A549 (cell line): ENCODE data around the gene COPZ2. TPM values are rescaled to one million over a fixed set of nuclear protein-coding genes. Genes with fewer than 3 reads are reported as not detected.

Source experiments
- ATAC-seq, 2 experiments: fragments of 200-7000 bp in 1 of 2; fragments of >200 bp in 1 of 2; cut with Nextera tagmentation in 1 of 2; cut with Tn5 transposase in 1 of 2; 3 replicates each; pipeline versions ENCODE4 v1.8.0 to v1.9.1; 2018 to 2020; ENCODE audit warnings: mild to moderate bottlenecking in 1 of 2, moderate library complexity in 1 of 2
- CTCF ChIA-PET: fragments of 300-600 bp; sonication (Branson Sonifier 250); formaldehyde crosslinking; extraction: SDS; loops from one replicate; lab custom pipeline; 2021; ENCODE audit warnings: antibody characterized with exemption, inconsistent platforms; lab: Yijun Ruan, JAX
- POLR2A ChIA-PET: fragments of 350-600 bp; formaldehyde crosslinking; extraction: SDS; loops from one replicate; lab custom pipeline; 2021; ENCODE audit warnings: antibody characterized with exemption, inconsistent platforms; lab: Yijun Ruan, JAX
- DNase-seq, 2 experiments: peaks; one replicate each; pipeline versions ENCODE4 v3.0.0 to v3.0.0-alpha.2; 2011 to 2016; ENCODE audit warnings: low read depth in 1 of 2, low spot score in 1 of 2
- FAIRE-seq: peaks from 2 replicates; lab custom pipeline; 2011; peaks lifted over from hg19 to GRCh38; lab: Jason Lieb, UNC
- H3K27ac ChIP-seq, 2 experiments: fragments of >200 bp; sonication (Bioruptor Twin); formaldehyde crosslinking; 3 replicates each; pipeline ENCODE4 v1.5.1; 2016 to 2017
- H3K4me1 ChIP-seq: fragments of >200 bp; sonication (Bioruptor Twin); formaldehyde crosslinking; 3 replicates; pipeline ENCODE4 v1.6.1; 2016
- H3K4me2 ChIP-seq: fragments of >200 bp; sonication (Bioruptor Twin); formaldehyde crosslinking; 3 replicates; pipeline ENCODE4 v1.6.1; 2016
- H3K4me3 ChIP-seq: fragments of >200 bp; sonication (Bioruptor Twin); formaldehyde crosslinking; 3 replicates; pipeline ENCODE4 v1.5.1; 2016
- H3K9me3 ChIP-seq: fragments of >200 bp; sonication (Bioruptor Twin); formaldehyde crosslinking; 3 replicates; pipeline ENCODE4 v1.6.1; 2016
- CBX2 ChIP-seq: fragments of 200-600 bp; sonication (generic); IDR thresholded peaks from 2 replicates; pipeline ENCODE4 v1.6.1; 2016; ENCODE audit warnings: low read depth, mild to moderate bottlenecking, borderline replicate concordance
- CBX8 ChIP-seq: fragments of 200-600 bp; sonication (generic); IDR thresholded peaks from 2 replicates; pipeline ENCODE4 v1.6.1; 2016
- CHD2 ChIP-seq: fragments of 150-350 bp; IDR thresholded peaks from 2 replicates; pipeline ENCODE4 v1.6.1; 2014; ENCODE audit warnings: low read length; ENCODE audit not compliant: partially characterized antibody
- EHF ChIP-seq: fragments of 250-450 bp; sonication (Bioruptor Pico); IDR thresholded peaks from 2 replicates; pipeline ENCODE4 v1.5.0; 2020; ENCODE audit warnings: mild to moderate bottlenecking
- EHMT2 ChIP-seq: fragments of 200-600 bp; sonication (generic); IDR thresholded peaks from 2 replicates; pipeline ENCODE4 v1.6.1; 2016; ENCODE audit warnings: antibody characterized with exemption, low read depth, mild to moderate bottlenecking, moderate library complexity
- EP300 ChIP-seq, 2 experiments: fragments of >200 bp; sonication (Bioruptor Twin); formaldehyde crosslinking; IDR thresholded peaks; 2 replicates in 1 of 2; 3 replicates in 1 of 2; pipeline ENCODE4 v1.6.1; 2016 to 2017
- FOSL2 ChIP-seq, 2 experiments: fragments of 450-650 bp in 1 of 2; fragments of >200 bp in 1 of 2; sonication (Bioruptor Twin) in 1 of 2; formaldehyde crosslinking; IDR thresholded peaks; 2 replicates each; pipeline versions ENCODE4 v1.5.0 to v1.6.1; 2016 to 2020; ENCODE audit warnings: mild to moderate bottlenecking in 1 of 2, moderate library complexity in 1 of 2
- HDAC2 ChIP-seq: fragments of 200-600 bp; sonication (generic); IDR thresholded peaks from 2 replicates; pipeline ENCODE4 v1.6.1; 2016
- HES2 ChIP-seq: fragments of >200 bp; sonication (Bioruptor Twin); formaldehyde crosslinking; IDR thresholded peaks from 2 replicates; pipeline ENCODE4 v1.6.1; 2016
- HEYL ChIP-seq: fragments of 250-450 bp; sonication (Bioruptor Pico); IDR thresholded peaks from 2 replicates; pipeline ENCODE4 v1.8.0; 2021; ENCODE audit warnings: mild to moderate bottlenecking, moderate library complexity
- JUN ChIP-seq, 2 experiments: fragments of >200 bp; sonication (Bioruptor Twin); formaldehyde crosslinking; IDR thresholded peaks; 2 replicates in 1 of 2; 3 replicates in 1 of 2; pipeline ENCODE4 v1.6.1; 2016 to 2017
- MAFK ChIP-seq: fragments of 450-650 bp; IDR thresholded peaks from 2 replicates; pipeline ENCODE4 v1.6.1; 2014; ENCODE audit not compliant: partially characterized antibody
- MAX ChIP-seq: IDR thresholded peaks from 2 replicates; pipeline ENCODE4 v1.6.1; 2012
- MAZ ChIP-seq: fragments of 150-350 bp; IDR thresholded peaks from 2 replicates; pipeline ENCODE4 v1.6.1; 2014; ENCODE audit warnings: antibody characterized with exemption, low read depth, low read length, borderline replicate concordance
- NFE2L2 ChIP-seq: fragments of 150-350 bp; conservative IDR thresholded peaks from 2 replicates; pipeline ENCODE4 v1.6.1; 2014; ENCODE audit warnings: low read length
- NPAS2 ChIP-seq: fragments of 250-450 bp; sonication (Bioruptor Pico); IDR thresholded peaks from 2 replicates; pipeline ENCODE4 v1.8.0; 2022; ENCODE audit warnings: mild to moderate bottlenecking, moderate library complexity, borderline replicate concordance
- RAD21 ChIP-seq, 2 experiments: fragments of >200 bp in 1 of 2; sonication (Bioruptor Twin) in 1 of 2; formaldehyde crosslinking in 1 of 2; IDR thresholded peaks in 1 of 2; conservative IDR thresholded peaks in 1 of 2; 2 replicates in 1 of 2; 3 replicates in 1 of 2; pipeline ENCODE4 v1.6.1; 2012 to 2018; ENCODE audit warnings: inconsistent platforms in 1 of 2
- RARB ChIP-seq: fragments of 250-450 bp; sonication (Bioruptor Pico); IDR thresholded peaks from 2 replicates; pipeline ENCODE4 v1.8.0; 2021; ENCODE audit warnings: mild to moderate bottlenecking, moderate library complexity
- RCOR1 ChIP-seq: fragments of 150-350 bp; IDR thresholded peaks from 2 replicates; pipeline ENCODE4 v1.6.1; 2014; ENCODE audit warnings: antibody characterized with exemption, low read length, low read depth
- REST ChIP-seq: fragments of 200-600 bp; sonication (generic); IDR thresholded peaks from 2 replicates; pipeline ENCODE4 v1.6.1; 2016; ENCODE audit warnings: antibody characterized with exemption, mild to moderate bottlenecking, moderate library complexity
- SREBF2 ChIP-seq: fragments of 450-650 bp; IDR thresholded peaks from 2 replicates; pipeline ENCODE4 v1.6.1; 2014; ENCODE audit warnings: mild to moderate bottlenecking, moderate library complexity
- TFCP2L1 ChIP-seq: fragments of 250-450 bp; sonication (Bioruptor Pico); IDR thresholded peaks from 2 replicates; pipeline ENCODE4 v1.5.0; 2021; ENCODE audit warnings: mild to moderate bottlenecking
- ZSCAN20 ChIP-seq: fragments of 250-450 bp; sonication (Bioruptor Pico); IDR thresholded peaks from 2 replicates; pipeline ENCODE4 v1.8.0; 2022; ENCODE audit warnings: mild to moderate bottlenecking, moderate library complexity
- WGBS: methylation state at CpG from one replicate; pipeline ENCODE4 v1.1.6; 2017; ENCODE audit errors: missing lambda C conversion rate; 5-methylcytosine and 5-hydroxymethylcytosine counted together
- polyA plus RNA-seq, 4 experiments: library from polyadenylated mRNA; depleted of rRNA in 3 of 4; stranded (reverse); fragments of >200 nt; fragmentation: RNase III in 1 of 4; extraction: RNeasy Plus Mini Kit Qiagen cat#74134 plus additional on column Dnase treatment in 1 of 4; gene quantifications; 2 replicates in 3 of 4; 3 replicates in 1 of 4; pipeline ENCODE4 v1.2.3, GENCODE V29; 2011 to 2017
- TF ChIP-seq, protein P1 (sequence below): IDR thresholded peaks from 2 replicates; pipeline ENCODE4 v1.6.1; 2012; ENCODE audit warnings: low read depth, borderline replicate concordance
- TF ChIP-seq, protein P2 (sequence below): fragments of >200 bp; sonication (Bioruptor Twin); formaldehyde crosslinking; IDR thresholded peaks from 3 replicates; pipeline ENCODE4 v1.6.1; 2016
- TF ChIP-seq, protein P3 (sequence below): fragments of 150-350 bp; IDR thresholded peaks from 2 replicates; pipeline ENCODE4 v1.6.1; 2014; ENCODE audit warnings: low read depth, mild to moderate bottlenecking, low read length
- TF ChIP-seq, protein P4 (sequence below): IDR thresholded peaks from 2 replicates; pipeline ENCODE4 v1.6.1; 2012
- TF ChIP-seq, protein P5 (sequence below): fragments of >200 bp; sonication (Bioruptor Twin); formaldehyde crosslinking; IDR thresholded peaks from 3 replicates; pipeline ENCODE4 v1.5.1; 2016

Gene COPZ2
- polyA plus RNA-seq, 2 of the 4 experiments (the other 2 are of a cell fraction): 10.6 to 19.3 TPM

DNA sequence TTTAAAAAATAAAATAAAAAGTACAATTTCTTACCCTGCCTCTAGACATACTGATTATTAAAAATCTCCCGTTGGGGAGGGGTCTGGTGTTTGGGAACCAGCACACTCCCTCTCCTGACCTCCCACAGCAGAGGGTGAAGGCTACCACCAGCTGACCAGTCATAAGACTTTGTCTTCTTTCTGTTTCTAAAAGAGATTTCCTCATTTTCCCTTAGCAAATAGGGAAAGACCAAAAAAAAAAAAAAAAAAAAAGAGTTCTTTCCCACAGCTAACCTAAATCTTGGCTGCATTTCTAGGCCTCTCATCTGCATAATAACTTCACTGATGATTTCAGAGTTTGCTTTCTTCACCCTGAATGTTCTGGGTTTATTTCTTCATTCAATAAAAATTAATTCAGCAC lies 36.4 kb downstream of the COPZ2 start:
- Histone ChIP-seq H3K4me3 (no peak overlapping the region), H3K4me1 (peaks cover 16% of the 10 kb centered on the region), H3K4me2 (no peak overlapping the region), H3K9me3 (no peaks in the 10 kb centered on the region), H3K27ac (no peak overlapping the region)
- CTCF ChIA-PET: interaction anchor here (1.3 to 15.9 kb wide), 6 partner anchors 15 to 164 kb away, joined by 3 to 174 read pairs (median 44); partner anchors contain the start of gene CDK5RAP3
- DNase-seq (no peak), FAIRE-seq (no peak), ATAC-seq (no peak)
- POLR2A ChIA-PET: no interaction called here
- TF ChIP-seq HEYL (CRISPR knock-in tag): no peak
- no peak for TF ChIP-seq ZSCAN20 (CRISPR knock-in tag)
- TF ChIP-seq EP300 (IDR thresholded peaks at IDR 0.05): no peak
- TF ChIP-seq RCOR1: no peak
- TF ChIP-seq, protein P1, sequence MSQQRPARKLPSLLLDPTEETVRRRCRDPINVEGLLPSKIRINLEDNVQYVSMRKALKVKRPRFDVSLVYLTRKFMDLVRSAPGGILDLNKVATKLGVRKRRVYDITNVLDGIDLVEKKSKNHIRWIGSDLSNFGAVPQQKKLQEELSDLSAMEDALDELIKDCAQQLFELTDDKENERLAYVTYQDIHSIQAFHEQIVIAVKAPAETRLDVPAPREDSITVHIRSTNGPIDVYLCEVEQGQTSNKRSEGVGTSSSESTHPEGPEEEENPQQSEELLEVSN: no peak
- TF ChIP-seq, protein P2, sequence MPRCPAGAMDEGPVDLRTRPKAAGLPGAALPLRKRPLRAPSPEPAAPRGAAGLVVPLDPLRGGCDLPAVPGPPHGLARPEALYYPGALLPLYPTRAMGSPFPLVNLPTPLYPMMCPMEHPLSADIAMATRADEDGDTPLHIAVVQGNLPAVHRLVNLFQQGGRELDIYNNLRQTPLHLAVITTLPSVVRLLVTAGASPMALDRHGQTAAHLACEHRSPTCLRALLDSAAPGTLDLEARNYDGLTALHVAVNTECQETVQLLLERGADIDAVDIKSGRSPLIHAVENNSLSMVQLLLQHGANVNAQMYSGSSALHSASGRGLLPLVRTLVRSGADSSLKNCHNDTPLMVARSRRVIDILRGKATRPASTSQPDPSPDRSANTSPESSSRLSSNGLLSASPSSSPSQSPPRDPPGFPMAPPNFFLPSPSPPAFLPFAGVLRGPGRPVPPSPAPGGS: no peak
- no peak for TF ChIP-seq NPAS2 (CRISPR knock-in tag)
- no peak for TF ChIP-seq TFCP2L1 (CRISPR knock-in tag)
- no peak for TF ChIP-seq MAZ
- TF ChIP-seq RARB: no peak
- TF ChIP-seq SREBF2: no peak
- TF ChIP-seq NFE2L2: no peak
- TF ChIP-seq CBX2: no peak
- TF ChIP-seq HDAC2: no peak
- TF ChIP-seq HES2: no peak
- TF ChIP-seq JUN (IDR thresholded peaks at IDR 0.05): no peak
- no peak for TF ChIP-seq CBX8
- WGBS: 90% methylated on average over 1 of the region's 1 CpG

GRCh38 chr17:47999582-47999981 lies 38.0 kb downstream of the COPZ2 start:
- Histone ChIP-seq H3K4me3 (no peak overlapping the region), H3K4me2 (no peak overlapping the region), H3K27ac (no peak overlapping the region), H3K4me1 (peaks cover 16% of the 10 kb centered on the region), H3K9me3 (no peaks in the 10 kb centered on the region)
- DNase-seq: peak; percentile 26 to 36
- WGBS: 57% methylated on average over 4 of the region's 4 CpGs
- CTCF ChIA-PET: interaction anchor here (0.8 to 15.9 kb wide), 11 partner anchors 10 to 133 kb away, joined by 3 to 174 read pairs (median 8); partner anchors contain the start of gene CDK5RAP3
- POLR2A ChIA-PET: interaction anchor here (1.1 kb wide), 1 partner anchor 168 kb away, joined by 3 read pairs; the partner anchor contains the start of genes LRRC46 and MRPL10
- FAIRE-seq: no peak
- peak; percentile 56 to 57; a peak in 5 of 6 replicates for ATAC-seq
- no peak for TF ChIP-seq FOSL2 (IDR thresholded peaks at IDR 0.05)
- TF ChIP-seq FOSL2 (CRISPR knock-in tag; IDR thresholded peaks at IDR 0.05): no peak
- no peak for TF ChIP-seq MAFK
- no peak for TF ChIP-seq SREBF2
- no peak for TF ChIP-seq EHMT2
- TF ChIP-seq, protein P3, sequence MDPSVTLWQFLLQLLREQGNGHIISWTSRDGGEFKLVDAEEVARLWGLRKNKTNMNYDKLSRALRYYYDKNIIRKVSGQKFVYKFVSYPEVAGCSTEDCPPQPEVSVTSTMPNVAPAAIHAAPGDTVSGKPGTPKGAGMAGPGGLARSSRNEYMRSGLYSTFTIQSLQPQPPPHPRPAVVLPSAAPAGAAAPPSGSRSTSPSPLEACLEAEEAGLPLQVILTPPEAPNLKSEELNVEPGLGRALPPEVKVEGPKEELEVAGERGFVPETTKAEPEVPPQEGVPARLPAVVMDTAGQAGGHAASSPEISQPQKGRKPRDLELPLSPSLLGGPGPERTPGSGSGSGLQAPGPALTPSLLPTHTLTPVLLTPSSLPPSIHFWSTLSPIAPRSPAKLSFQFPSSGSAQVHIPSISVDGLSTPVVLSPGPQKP: no peak
- TF ChIP-seq, protein P4, sequence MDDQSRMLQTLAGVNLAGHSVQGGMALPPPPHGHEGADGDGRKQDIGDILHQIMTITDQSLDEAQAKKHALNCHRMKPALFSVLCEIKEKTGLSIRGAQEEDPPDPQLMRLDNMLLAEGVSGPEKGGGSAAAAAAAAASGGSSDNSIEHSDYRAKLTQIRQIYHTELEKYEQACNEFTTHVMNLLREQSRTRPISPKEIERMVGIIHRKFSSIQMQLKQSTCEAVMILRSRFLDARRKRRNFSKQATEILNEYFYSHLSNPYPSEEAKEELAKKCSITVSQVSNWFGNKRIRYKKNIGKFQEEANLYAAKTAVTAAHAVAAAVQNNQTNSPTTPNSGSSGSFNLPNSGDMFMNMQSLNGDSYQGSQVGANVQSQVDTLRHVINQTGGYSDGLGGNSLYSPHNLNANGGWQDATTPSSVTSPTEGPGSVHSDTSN: no peak
- no peak for TF ChIP-seq REST
- no peak for TF ChIP-seq RAD21 (conservative IDR thresholded peaks at IDR 0.05 in 1 of 2, IDR thresholded peaks at IDR 0.05 in 1 of 2)
- TF ChIP-seq EHF (CRISPR knock-in tag): no peak
- no peak for TF ChIP-seq EP300 (IDR thresholded peaks at IDR 0.05)
- TF ChIP-seq, protein P5, sequence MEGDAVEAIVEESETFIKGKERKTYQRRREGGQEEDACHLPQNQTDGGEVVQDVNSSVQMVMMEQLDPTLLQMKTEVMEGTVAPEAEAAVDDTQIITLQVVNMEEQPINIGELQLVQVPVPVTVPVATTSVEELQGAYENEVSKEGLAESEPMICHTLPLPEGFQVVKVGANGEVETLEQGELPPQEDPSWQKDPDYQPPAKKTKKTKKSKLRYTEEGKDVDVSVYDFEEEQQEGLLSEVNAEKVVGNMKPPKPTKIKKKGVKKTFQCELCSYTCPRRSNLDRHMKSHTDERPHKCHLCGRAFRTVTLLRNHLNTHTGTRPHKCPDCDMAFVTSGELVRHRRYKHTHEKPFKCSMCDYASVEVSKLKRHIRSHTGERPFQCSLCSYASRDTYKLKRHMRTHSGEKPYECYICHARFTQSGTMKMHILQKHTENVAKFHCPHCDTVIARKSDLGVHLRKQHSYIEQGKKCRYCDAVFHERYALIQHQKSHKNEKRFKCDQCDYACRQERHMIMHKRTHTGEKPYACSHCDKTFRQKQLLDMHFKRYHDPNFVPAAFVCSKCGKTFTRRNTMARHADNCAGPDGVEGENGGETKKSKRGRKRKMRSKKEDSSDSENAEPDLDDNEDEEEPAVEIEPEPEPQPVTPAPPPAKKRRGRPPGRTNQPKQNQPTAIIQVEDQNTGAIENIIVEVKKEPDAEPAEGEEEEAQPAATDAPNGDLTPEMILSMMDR: no peak
- TF ChIP-seq CHD2: no peak
- TF ChIP-seq RARB: no peak
- TF ChIP-seq MAX: no peak
